HG03558 (cell line): ENCODE results near the gene RBM8A.
A peak's percentile ranks its signal among the peaks of the same experiment; 100 is the strongest.

Source experiments
- ATAC-seq: cut with Tn5 transposase; IDR thresholded peaks from one replicate; pipeline ENCODE4 v1.9.1; 2021; ENCODE audit warnings: moderate number of reproducible peaks; ENCODE audit not compliant: unreplicated experiment; ENCODE audit errors: extremely low read depth

The RBM8A gene

DNA sequence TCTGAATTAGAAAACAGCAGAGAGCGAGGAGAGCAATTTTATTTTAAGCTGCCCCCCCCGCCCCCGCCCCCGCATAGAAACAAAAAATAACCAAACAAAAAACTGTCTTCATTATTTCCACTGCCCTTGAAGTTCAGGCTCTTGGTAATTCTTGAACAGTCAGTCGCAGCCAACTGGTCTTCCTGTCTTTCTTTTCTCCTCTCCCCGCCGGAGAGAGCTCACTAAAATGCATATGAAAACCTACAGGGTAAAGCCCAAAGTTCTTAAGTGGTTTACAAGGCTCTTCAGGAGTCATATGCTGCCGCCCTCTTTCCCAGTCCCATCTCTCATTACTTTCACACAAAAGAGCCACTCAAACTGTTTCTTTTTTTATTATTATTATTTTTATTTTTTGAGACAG lies 40.5 kb downstream of the RBM8A start:
- ATAC-seq, result no peak

DNA sequence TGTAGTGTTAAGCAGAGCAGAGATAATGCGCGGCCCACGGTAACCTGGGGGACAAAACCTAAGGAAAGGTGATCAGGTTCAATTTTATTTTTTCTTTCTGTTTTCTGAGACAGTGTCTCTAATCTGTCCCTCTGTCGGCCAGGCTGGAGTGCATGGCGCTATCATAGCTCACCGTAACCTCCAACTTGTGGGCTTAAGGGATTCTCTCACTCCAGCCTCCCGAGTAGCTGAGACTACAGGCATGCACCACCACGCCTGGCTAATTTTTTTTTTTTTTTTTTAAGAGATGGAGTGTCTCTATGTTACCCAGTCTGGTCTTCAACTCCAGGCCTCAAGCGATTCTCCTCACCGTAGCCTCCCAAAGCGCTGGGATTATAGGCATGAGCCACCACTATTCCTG lies 40.9 kb downstream of the RBM8A start:
- ATAC-seq, result no peak

DNA sequence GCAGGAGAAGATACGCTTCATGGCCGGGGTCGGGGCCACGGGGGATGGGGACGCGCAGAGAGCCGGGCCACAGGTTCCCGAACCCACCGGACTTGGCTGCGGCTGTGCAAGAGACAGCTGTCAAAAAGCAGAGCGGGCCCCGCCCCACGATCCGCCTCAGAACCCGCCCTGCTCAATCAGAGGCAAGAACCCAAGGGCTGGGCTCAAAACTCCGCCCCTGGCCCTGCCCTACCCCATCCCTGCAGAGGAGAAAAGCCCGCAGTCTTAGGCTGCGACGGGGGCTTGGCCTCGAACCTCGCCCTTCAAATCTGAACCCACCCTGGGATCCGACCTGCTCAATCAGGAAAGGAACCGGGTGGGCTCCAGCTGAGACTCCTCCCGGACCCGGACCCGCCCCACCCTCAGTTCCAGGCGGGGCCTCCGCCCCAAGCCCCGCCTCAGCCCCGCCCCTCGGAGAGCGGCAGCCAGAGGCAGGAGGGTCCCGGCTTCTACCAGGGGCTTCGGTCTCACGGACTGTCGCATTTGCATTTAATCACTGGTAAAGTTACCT lies 41.5 kb downstream of the RBM8A start, which contains the start of gene ANKRD35:
ANKRD35 (minus strand) TSS at position 129 of the 550 bp plus-strand sequence; CDS start at position 21, 108 bp downstream.
- ATAC-seq, result peak; percentile 87

DNA sequence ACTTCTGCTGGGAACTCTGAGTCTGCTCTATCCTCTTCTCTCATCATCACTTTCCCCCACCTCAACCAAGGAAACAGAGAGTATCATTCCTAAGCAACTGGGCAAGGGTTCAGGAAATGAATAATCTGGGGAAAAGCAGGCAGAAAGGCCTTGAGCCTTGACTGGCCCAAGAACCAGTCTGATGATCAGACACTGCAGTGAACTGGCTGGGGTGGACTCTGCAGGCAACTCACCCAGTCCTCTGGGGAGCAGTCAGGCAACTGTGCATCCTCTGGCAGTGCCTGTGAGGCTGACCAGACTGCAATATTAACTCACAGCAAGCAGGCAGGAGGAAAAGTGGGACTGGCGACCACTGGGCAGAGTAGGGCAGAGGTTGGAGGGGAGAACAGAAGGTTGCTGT lies 42.6 kb downstream of the RBM8A start:
- ATAC-seq, result no peak

DNA sequence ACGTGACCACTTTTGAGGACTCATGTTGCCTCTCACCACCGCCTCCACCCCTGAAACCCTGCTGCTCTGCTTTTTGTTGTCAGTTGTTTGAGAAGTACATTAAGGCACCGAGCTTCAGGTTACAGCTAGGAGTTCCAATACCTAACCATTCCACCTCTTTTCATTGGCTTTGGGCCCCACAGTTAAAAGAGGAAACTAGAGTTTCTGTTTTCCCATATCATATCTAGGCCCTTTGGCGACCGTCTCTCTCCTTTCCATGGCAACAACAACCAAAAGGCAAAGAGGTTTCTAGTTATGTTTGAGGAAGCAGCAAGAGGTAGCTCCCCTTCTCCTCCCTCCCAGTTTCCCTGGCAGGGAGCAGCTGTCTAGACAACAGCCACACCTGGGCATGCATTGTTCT lies 47.5 kb downstream of the RBM8A start:
- ATAC-seq, result no peak

DNA sequence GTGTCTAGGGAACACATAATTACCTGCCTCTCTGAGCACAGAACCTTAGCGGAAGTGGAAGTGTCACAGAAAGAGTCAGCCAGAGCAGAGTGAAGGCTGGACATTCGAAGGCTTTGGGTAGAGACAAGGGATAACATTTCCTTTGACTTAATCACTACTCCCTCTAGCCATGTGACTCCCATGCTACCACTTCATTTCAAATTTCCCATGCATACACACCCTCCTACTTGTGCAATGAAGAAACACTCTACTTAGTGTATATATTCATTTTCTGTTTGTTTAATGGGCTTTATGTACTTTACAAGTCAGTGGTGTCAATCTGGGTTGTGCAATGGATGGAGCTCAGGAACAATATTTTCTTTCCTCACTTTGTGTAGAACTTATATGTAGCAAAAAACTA lies 48.6 kb downstream of the RBM8A start:
- no peak for ATAC-seq

DNA sequence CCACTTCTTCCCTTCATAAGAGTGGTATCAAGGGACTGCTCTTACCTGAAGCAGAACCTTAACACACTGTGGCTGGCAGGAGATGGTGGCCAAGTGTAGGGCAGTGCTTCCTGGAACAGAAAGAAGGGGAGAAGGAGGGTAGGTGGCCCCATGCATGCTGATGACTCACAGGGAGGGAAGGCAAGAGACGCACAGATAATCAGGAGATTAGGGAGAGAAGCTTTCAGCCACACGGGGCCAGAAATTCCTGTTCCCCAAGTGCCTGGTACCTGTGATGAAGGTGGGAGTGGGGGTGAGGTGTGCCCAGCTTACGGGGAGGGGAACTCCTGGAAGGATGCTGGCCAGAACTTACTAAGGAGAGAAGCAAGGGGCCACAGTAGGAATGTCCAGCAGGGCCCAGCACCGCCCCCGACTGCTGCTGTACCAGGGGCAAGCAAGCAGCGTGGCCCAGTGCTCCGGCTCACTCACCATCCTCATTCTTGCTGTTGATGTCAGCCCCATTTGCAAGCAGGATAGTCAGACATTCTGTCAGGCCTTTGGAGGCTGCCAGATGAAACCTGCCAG lies 49.3 kb downstream of the RBM8A start:
- ATAC-seq, result no peak

DNA sequence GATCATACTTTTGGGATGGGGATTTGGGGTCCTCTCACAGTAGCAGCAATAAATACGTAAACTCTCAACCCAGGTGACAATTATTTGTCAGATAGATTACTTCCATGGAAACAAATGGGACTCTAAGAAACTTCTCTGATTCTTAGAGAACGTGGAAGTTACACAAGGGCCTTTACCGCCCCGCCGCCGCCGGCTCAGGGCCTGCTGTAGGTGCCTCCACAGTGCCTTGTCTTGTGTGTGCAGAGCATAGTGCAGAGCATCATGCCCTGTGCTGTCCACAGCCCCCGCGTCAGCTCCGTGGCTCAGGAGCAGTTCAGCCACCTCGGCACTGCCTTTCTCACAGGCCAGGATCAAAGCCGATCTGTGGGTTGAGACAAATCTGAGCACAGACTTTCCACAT lies 52.6 kb downstream of the RBM8A start:
- ATAC-seq, result no peak

DNA sequence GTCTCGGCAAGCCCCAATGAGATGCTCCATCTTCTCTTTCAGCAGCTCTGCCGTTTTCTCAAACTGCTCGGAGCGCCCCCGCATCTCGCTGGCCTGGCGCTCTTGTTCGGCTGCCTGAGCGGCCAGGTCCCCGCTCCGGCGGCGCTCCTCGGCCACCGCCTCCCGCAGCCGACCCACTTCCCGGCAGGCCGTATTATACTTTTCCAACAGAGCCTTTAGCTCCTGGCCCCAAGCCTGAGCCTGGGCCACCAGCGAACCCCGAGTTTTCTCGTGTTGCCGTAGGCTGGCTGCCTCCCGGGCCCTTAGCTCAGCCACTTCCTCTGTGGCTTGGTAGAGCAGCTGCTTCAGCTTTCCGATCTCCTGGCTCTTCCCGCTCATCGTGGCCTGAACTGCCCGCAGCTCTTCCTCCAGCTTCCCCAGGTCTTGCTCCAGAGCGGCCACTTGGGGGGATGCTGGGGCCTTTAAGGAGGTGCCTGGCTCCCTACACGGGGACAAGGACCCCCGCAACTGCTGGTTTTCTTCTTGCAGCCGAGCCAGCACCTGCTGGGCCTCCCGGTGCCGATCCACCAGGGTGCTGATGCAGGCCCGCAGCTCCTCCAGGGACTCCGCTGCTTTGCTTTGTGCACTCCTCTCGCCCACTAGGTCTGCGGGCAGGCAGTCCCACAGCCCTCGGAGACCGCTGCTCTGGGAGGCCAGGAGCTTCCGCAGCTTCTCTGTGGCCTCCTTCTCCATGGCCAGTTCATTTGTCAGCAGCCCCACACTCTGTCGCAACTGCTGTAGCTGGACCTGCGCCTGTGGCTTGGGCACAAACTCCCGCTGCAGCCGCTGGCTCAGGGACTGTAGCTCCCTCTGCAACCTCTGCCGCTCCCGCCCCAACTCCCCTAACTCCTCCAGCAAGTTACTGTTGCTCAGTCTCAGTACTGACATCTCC lies 55.0 kb downstream of the RBM8A start:
- no peak for ATAC-seq
